Measurements from ENCODE around the gene TNNC2. TPM values are rescaled to one million over a fixed set of nuclear protein-coding genes. Genes with fewer than 3 reads are reported as not detected.
"Not testable (repeated sequence)": the region's sequence is repeated elsewhere in the genome, so short reads cannot be mapped to it uniquely, and the experiment has no call there.

TNNC2 gene
- polyA plus RNA-seq, 2 of the 4 experiments (the other 2 are of a cell fraction) = 0.23 TPM; not detected in 1

- no CpG with 5 or more reads among the region's 1 CpG for WGBS (ENCODE audit: missing lambda C conversion rate)
- H3K4me1 ChIP-seq; FAIRE-seq; ATAC-seq; CTCF ChIA-PET; H3K4me3 ChIP-seq; DNase-seq (ENCODE audit: low read depth in 1 of 2, low spot score in 1 of 2); H3K9me3 ChIP-seq; H3K4me2 ChIP-seq; H3K27ac ChIP-seq; POLR2A ChIA-PET: not testable (repeated sequence)
Measured at GRCh38 chr20:45797510-45797909, 29.6 kb downstream of the TNNC2 start.

GRCh38 chr20:45796337-45797065 is 30.6 kb downstream of the TNNC2 start:
- POLR2A ChIA-PET = no interaction called here
- FAIRE-seq (no peak), ATAC-seq (no peak), DNase-seq (ENCODE audit: low read depth in 1 of 2, low spot score in 1 of 2) (no peak)
- 0 out of 3 replicates have a peak, but pooled peaks cover 5% of the 10 kb centered on the region for H3K4me1 ChIP-seq
- TF ChIP-seq TFCP2L1 (CRISPR knock-in tag; IDR thresholded peaks at IDR 0.05) (no peak), ZFP36 (IDR thresholded peaks at IDR 0.05; ENCODE audit: borderline replicate concordance, partially characterized antibody) (no peak), CTCF (IDR thresholded peaks at IDR 0.05) (no peak), MYC (IDR thresholded peaks at IDR 0.05; ENCODE audit: borderline replicate concordance, low read length) (no peak), HDAC2 (IDR thresholded peaks at IDR 0.05) (no peak), NFE2L2 (conservative IDR thresholded peaks at IDR 0.05; ENCODE audit: low read length) (no peak), RARB (CRISPR knock-in tag; IDR thresholded peaks at IDR 0.05) (no peak), ZNF302 (CRISPR knock-in tag; IDR thresholded peaks at IDR 0.05) (no peak), E2F6 (IDR thresholded peaks at IDR 0.05; ENCODE audit: borderline replicate concordance, low read depth) (no peak), CHD4 (IDR thresholded peaks at IDR 0.05; ENCODE audit: borderline replicate concordance) (no peak), MAFK (IDR thresholded peaks at IDR 0.05; ENCODE audit: partially characterized antibody) (no peak), CBX8 (IDR thresholded peaks at IDR 0.05) (no peak), BHLHE40 (IDR thresholded peaks at IDR 0.05; ENCODE audit: low read depth, low read length) (no peak)
- WGBS (ENCODE audit: missing lambda C conversion rate) = 95% methylated on average over 11 of the region's 11 CpGs
- no peak overlapping the region for H3K4me2 ChIP-seq
- H3K27ac ChIP-seq = no peak overlapping the region
- CTCF ChIA-PET = interaction anchor here (0.6 to 1.7 kb wide), 6 partner anchors 10 to 994 kb away, joined by 3 to 5 read pairs (median 4); partner anchors contain the start of gene SYS1
- H3K4me3 ChIP-seq = no peak overlapping the region
- no peaks in the 10 kb centered on the region for H3K9me3 ChIP-seq

GRCh38 chr20:45792317-45793118 is 34.6 kb downstream of the TNNC2 start:
- Histone ChIP-seq H3K4me3 (peak overlapping the region; percentile 92), H3K9me3 (no peaks in the 10 kb centered on the region), H3K27ac (peak overlapping the region; percentile 89 to 96), H3K4me2 (peak overlapping the region; percentile 87), H3K4me1 (0 out of 3 replicates have a peak, but pooled peaks cover 5% of the 10 kb centered on the region)
- ChIA-PET POLR2A (interaction anchor here (1.0 to 1.2 kb wide), 3 partner anchors 13 to 138 kb away, joined by 4 to 13 read pairs (median 5); no protein-coding TSS in a partner anchor), CTCF (interaction anchor here (1.0 to 1.5 kb wide), 4 partner anchors 12 to 429 kb away, joined by 4 to 5 read pairs (median 4); partner anchors contain the start of gene SYS1)
- WGBS (ENCODE audit: missing lambda C conversion rate) = 33% methylated on average over 19 of the region's 19 CpGs
- ATAC-seq (no peak; a peak in 1 of 6 replicates), DNase-seq (ENCODE audit: low read depth in 1 of 2, low spot score in 1 of 2) (no peak), FAIRE-seq (no peak)
- TF ChIP-seq REST (IDR thresholded peaks at IDR 0.05) (no peak), JUN (IDR thresholded peaks at IDR 0.05) (no peak), EHMT2 (IDR thresholded peaks at IDR 0.05; ENCODE audit: low read depth) (no peak), PHF8 (IDR thresholded peaks at IDR 0.05; ENCODE audit: borderline replicate concordance, low read depth) (no peak), HES2 (IDR thresholded peaks at IDR 0.05) (no peak), NR3C1 (IDR thresholded peaks at IDR 0.05) (no peak), POLR2A (IDR thresholded peaks at IDR 0.05; ENCODE audit: low read length) (no peak), ZC3H11A (IDR thresholded peaks at IDR 0.05) (no peak), NFE2L2 (conservative IDR thresholded peaks at IDR 0.05; ENCODE audit: low read length) (no peak), RAD21 (conservative IDR thresholded peaks at IDR 0.05 in 1 of 2, IDR thresholded peaks at IDR 0.05 in 1 of 2) (no peak), HEYL (CRISPR knock-in tag; IDR thresholded peaks at IDR 0.05) (no peak), PBX3 (IDR thresholded peaks at IDR 0.05) (no peak), FOXS1 (CRISPR knock-in tag; IDR thresholded peaks at IDR 0.05) (no peak), HDAC2 (IDR thresholded peaks at IDR 0.05) (no peak)
